ENCODE measurements around the gene EBLN1.
"Not testable (repeated sequence)": the region's sequence is repeated elsewhere in the genome, so short reads cannot be mapped to it uniquely, and the experiment has no call there.

The EBLN1 gene

DNA sequence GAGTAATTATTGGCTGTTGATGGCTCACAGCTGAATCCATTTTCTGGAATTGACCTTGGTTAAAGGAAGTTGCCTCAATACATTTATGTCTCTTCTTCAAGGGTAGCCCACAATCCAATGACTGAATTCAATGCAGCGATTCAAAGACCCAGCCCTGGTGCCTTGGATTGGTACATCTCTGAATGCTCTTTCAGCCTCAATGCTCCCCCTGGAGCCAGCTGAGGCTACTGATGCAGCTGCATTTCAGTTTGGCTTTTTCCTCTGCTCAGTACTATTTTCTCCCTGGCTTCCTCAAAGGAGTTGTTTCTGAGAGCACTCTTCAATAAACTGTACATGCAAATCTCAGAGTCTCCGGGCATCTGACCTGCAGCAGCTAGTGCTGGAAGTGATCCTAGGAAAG, 633 bp upstream of the EBLN1 start:
- H2BK12ac ChIP-seq (ENCODE audit: low read length) = no peak overlapping the region
- H2BK15ac ChIP-seq (ENCODE audit: low read length) = no peak overlapping the region
- H4K8ac ChIP-seq (ENCODE audit: low read depth, low read length) = no peak overlapping the region
- H2BK5ac ChIP-seq (ENCODE audit: low read length) = no peak overlapping the region
- no peak for DNase-seq (ENCODE audit: low spot score)
- peak overlapping the region; percentile 18 for H3K27ac ChIP-seq (replicated peaks; ENCODE audit: low read length)
- H3K4ac ChIP-seq (ENCODE audit: low read length) = no peak overlapping the region
- H2BK120ac ChIP-seq (ENCODE audit: low read depth, low read length) = no peak overlapping the region
- no peaks in the 10 kb centered on the region for H3K79me1 ChIP-seq (ENCODE audit: low read depth, low read length)
- H4K91ac ChIP-seq (ENCODE audit: low read depth, low read length, poor library complexity) = no peak overlapping the region
- H3K14ac ChIP-seq (ENCODE audit: low read length) = no peak overlapping the region
- no peak overlapping the region for H3K9ac ChIP-seq (ENCODE audit: low read depth, low read length, poor library complexity)
- no peak overlapping the region for H3K4me2 ChIP-seq (ENCODE audit: insufficient read depth, low read length, poor library complexity, severe bottlenecking)
- no CpG with 5 or more reads among the region's 2 CpGs for WGBS, 2 donors (ENCODE audit: extremely low coverage in 2 of 2, insufficient read length in 2 of 2, insufficient replicate concordance in 1 of 2)
- no peak overlapping the region for H2AFZ ChIP-seq (ENCODE audit: low read length)
- H3K27me3 ChIP-seq (ENCODE audit: control insufficient read depth in 3 of 3, insufficient read depth in 3 of 3, low read depth in 1 of 3, low read length in 3 of 3) = no peaks in the 10 kb centered on the region
- H3K4me1 ChIP-seq (ENCODE audit: control insufficient read depth in 2 of 2, insufficient read depth in 1 of 2, low read depth in 1 of 2, low read length in 2 of 2) = peaks cover 0 to 8% of the 10 kb centered on the region in 2 donors
- no peak overlapping the region for H3K23ac ChIP-seq (ENCODE audit: low read depth, low read length, poor library complexity)
- H2AK5ac ChIP-seq (ENCODE audit: low read depth, low read length) = no peak overlapping the region
- H3K9me3 ChIP-seq (replicated peaks in 1 of 2; ENCODE audit: control insufficient read depth in 2 of 2, insufficient read depth in 1 of 2, low read depth in 1 of 2, low read length in 2 of 2) = no peaks in the 10 kb centered on the region
- H3K36me3 ChIP-seq (replicated peaks in 1 of 2; ENCODE audit: control insufficient read depth in 2 of 2, insufficient read depth in 2 of 2, low read length in 2 of 2) = no peaks in the 10 kb centered on the region
- H3K4me3 ChIP-seq (ENCODE audit: low read length in 2 of 2) = no peak overlapping the region
- H3K18ac ChIP-seq (ENCODE audit: low read length) = no peak overlapping the region

DNA sequence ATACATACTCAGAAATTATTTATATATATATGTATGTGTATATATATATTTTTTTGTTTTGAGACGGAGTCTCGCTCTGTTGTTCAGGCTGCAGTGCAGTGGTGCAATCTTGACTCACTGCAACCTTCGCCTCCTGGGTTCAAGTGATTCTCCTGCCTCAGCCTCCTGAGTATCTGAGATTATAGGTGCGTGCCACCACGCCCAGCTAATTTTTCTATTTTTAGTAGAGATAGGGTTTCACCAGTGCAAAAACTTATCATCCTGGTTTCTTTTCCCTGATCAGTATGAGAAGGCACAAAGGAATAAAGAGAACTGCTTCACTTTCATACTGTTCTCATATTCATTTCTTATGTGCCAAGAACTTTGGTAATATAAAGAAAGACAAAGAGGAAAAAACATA, 731 bp downstream of the EBLN1 start:
- H3K9me3 ChIP-seq (replicated peaks in 1 of 2; ENCODE audit: control insufficient read depth in 2 of 2, insufficient read depth in 1 of 2, low read depth in 1 of 2, low read length in 2 of 2); H3K36me3 ChIP-seq (replicated peaks in 1 of 2; ENCODE audit: control insufficient read depth in 2 of 2, insufficient read depth in 2 of 2, low read length in 2 of 2); H4K8ac ChIP-seq (ENCODE audit: low read depth, low read length); H3K4me2 ChIP-seq (ENCODE audit: insufficient read depth, low read length, poor library complexity, severe bottlenecking); H3K27me3 ChIP-seq (ENCODE audit: control insufficient read depth in 3 of 3, insufficient read depth in 3 of 3, low read depth in 1 of 3, low read length in 3 of 3); H3K23ac ChIP-seq (ENCODE audit: low read depth, low read length, poor library complexity); H3K4ac ChIP-seq (ENCODE audit: low read length); H2AK5ac ChIP-seq (ENCODE audit: low read depth, low read length); H3K9ac ChIP-seq (ENCODE audit: low read depth, low read length, poor library complexity); H3K27ac ChIP-seq (replicated peaks; ENCODE audit: low read length); H4K91ac ChIP-seq (ENCODE audit: low read depth, low read length, poor library complexity); H2AFZ ChIP-seq (ENCODE audit: low read length); H2BK12ac ChIP-seq (ENCODE audit: low read length); H3K14ac ChIP-seq (ENCODE audit: low read length); H2BK120ac ChIP-seq (ENCODE audit: low read depth, low read length); DNase-seq (ENCODE audit: low spot score); H3K79me1 ChIP-seq (ENCODE audit: low read depth, low read length); H2BK15ac ChIP-seq (ENCODE audit: low read length); H3K18ac ChIP-seq (ENCODE audit: low read length); H3K4me1 ChIP-seq (ENCODE audit: control insufficient read depth in 2 of 2, insufficient read depth in 1 of 2, low read depth in 1 of 2, low read length in 2 of 2); H3K4me3 ChIP-seq (ENCODE audit: low read length in 2 of 2); H2BK5ac ChIP-seq (ENCODE audit: low read length): not testable (repeated sequence)
- no CpG with 5 or more reads among the region's 5 CpGs for WGBS, 2 donors (ENCODE audit: extremely low coverage in 2 of 2, insufficient read length in 2 of 2, insufficient replicate concordance in 1 of 2)

GRCh38 chr10:22210267-22210666, 7.5 kb downstream of the EBLN1 start:
- Histone ChIP-seq H3K4me3 (ENCODE audit: low read length in 2 of 2) (no peak overlapping the region), H3K4me2 (ENCODE audit: insufficient read depth, low read length, poor library complexity, severe bottlenecking) (no peak overlapping the region), H3K14ac (ENCODE audit: low read length) (no peak overlapping the region), H4K8ac (ENCODE audit: low read depth, low read length) (no peak overlapping the region), H3K27me3 (ENCODE audit: control insufficient read depth in 3 of 3, insufficient read depth in 3 of 3, low read depth in 1 of 3, low read length in 3 of 3) (no peaks in the 10 kb centered on the region), H2BK15ac (ENCODE audit: low read length) (no peak overlapping the region), H3K79me1 (ENCODE audit: low read depth, low read length) (no peaks in the 10 kb centered on the region), H3K4ac (ENCODE audit: low read length) (no peak overlapping the region), H3K9ac (ENCODE audit: low read depth, low read length, poor library complexity) (no peak overlapping the region), H3K36me3 (replicated peaks in 1 of 2; ENCODE audit: control insufficient read depth in 2 of 2, insufficient read depth in 2 of 2, low read length in 2 of 2) (no peaks in the 10 kb centered on the region), H2BK5ac (ENCODE audit: low read length) (no peak overlapping the region), H4K91ac (ENCODE audit: low read depth, low read length, poor library complexity) (no peak overlapping the region), H3K23ac (ENCODE audit: low read depth, low read length, poor library complexity) (no peak overlapping the region), H3K27ac (replicated peaks; ENCODE audit: low read length) (no peak overlapping the region), H3K4me1 (ENCODE audit: control insufficient read depth in 2 of 2, insufficient read depth in 1 of 2, low read depth in 1 of 2, low read length in 2 of 2) (no peaks in the 10 kb centered on the region), H3K18ac (ENCODE audit: low read length) (no peak overlapping the region), H2AFZ (ENCODE audit: low read length) (no peak overlapping the region), H2BK120ac (ENCODE audit: low read depth, low read length) (no peak overlapping the region), H2AK5ac (ENCODE audit: low read depth, low read length) (no peak overlapping the region), H2BK12ac (ENCODE audit: low read length) (no peak overlapping the region), H3K9me3 (replicated peaks in 1 of 2; ENCODE audit: control insufficient read depth in 2 of 2, insufficient read depth in 1 of 2, low read depth in 1 of 2, low read length in 2 of 2) (peaks cover 0 to 2% of the 10 kb centered on the region in 2 donors)
- no peak for DNase-seq (ENCODE audit: low spot score)
- WGBS, 2 donors (ENCODE audit: extremely low coverage in 2 of 2, insufficient read length in 2 of 2, insufficient replicate concordance in 1 of 2) = no CpG with 5 or more reads among the region's 5 CpGs

DNA sequence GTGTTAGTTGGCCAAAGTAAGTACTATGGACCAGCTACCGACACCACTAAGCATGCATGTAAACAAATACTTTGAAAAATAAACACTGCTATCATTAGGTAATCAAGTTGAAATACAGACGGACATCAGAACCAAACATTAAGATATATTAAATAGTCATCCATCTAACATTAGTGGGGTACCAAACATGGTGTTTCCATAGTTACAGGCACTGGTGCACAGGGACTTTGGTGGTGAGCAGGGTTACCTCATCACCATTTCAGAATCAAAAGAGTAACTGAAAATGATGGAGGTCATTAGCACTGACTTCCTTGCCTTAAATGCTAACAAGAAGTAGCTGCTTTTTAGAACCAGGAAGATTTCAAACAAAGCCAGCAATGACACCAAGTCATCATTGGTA, 23.9 kb downstream of the EBLN1 start:
- no peak overlapping the region for H3K27ac ChIP-seq (replicated peaks; ENCODE audit: low read length)
- no peaks in the 10 kb centered on the region for H3K27me3 ChIP-seq (ENCODE audit: control insufficient read depth in 3 of 3, insufficient read depth in 3 of 3, low read depth in 1 of 3, low read length in 3 of 3)
- no peak overlapping the region for H2BK120ac ChIP-seq (ENCODE audit: low read depth, low read length)
- no CpG with 5 or more reads among the region's 2 CpGs for WGBS, 2 donors (ENCODE audit: extremely low coverage in 2 of 2, insufficient read length in 2 of 2, insufficient replicate concordance in 1 of 2)
- no peak for DNase-seq (ENCODE audit: low spot score)
- no peak overlapping the region for H2BK5ac ChIP-seq (ENCODE audit: low read length)
- H3K36me3 ChIP-seq (replicated peaks in 1 of 2; ENCODE audit: control insufficient read depth in 2 of 2, insufficient read depth in 2 of 2, low read length in 2 of 2) = no peaks in the 10 kb centered on the region
- no peaks in the 10 kb centered on the region for H3K79me1 ChIP-seq (ENCODE audit: low read depth, low read length)
- H3K4me1 ChIP-seq (ENCODE audit: control insufficient read depth in 2 of 2, insufficient read depth in 1 of 2, low read depth in 1 of 2, low read length in 2 of 2) = no peaks in the 10 kb centered on the region
- H3K14ac ChIP-seq (ENCODE audit: low read length) = no peak overlapping the region
- H4K8ac ChIP-seq (ENCODE audit: low read depth, low read length) = no peak overlapping the region
- no peak overlapping the region for H3K23ac ChIP-seq (ENCODE audit: low read depth, low read length, poor library complexity)
- H2BK12ac ChIP-seq (ENCODE audit: low read length) = no peak overlapping the region
- H3K4ac ChIP-seq (ENCODE audit: low read length) = no peak overlapping the region
- no peak overlapping the region for H3K4me2 ChIP-seq (ENCODE audit: insufficient read depth, low read length, poor library complexity, severe bottlenecking)
- no peak overlapping the region for H4K91ac ChIP-seq (ENCODE audit: low read depth, low read length, poor library complexity)
- H2AFZ ChIP-seq (ENCODE audit: low read length) = no peak overlapping the region
- H3K4me3 ChIP-seq (ENCODE audit: low read length in 2 of 2) = no peak overlapping the region
- no peak overlapping the region for H3K9ac ChIP-seq (ENCODE audit: low read depth, low read length, poor library complexity)
- H3K18ac ChIP-seq (ENCODE audit: low read length) = no peak overlapping the region
- H3K9me3 ChIP-seq (replicated peaks in 1 of 2; ENCODE audit: control insufficient read depth in 2 of 2, insufficient read depth in 1 of 2, low read depth in 1 of 2, low read length in 2 of 2) = no peaks in the 10 kb centered on the region
- no peak overlapping the region for H2BK15ac ChIP-seq (ENCODE audit: low read length)
- H2AK5ac ChIP-seq (ENCODE audit: low read depth, low read length) = no peak overlapping the region
